Liver (tissue), 9 donors: ENCODE data around the gene CRY1. TPM values are rescaled to one million over a fixed set of nuclear protein-coding genes. Genes with fewer than 3 reads are reported as not detected.

Experiments used
- DNase-seq: peaks from one replicate; pipeline ENCODE4 v3.0.0-alpha.2; 2017; ENCODE audit warnings: low spot score
- H3K27ac ChIP-seq, 2 donors: one replicate each; pipeline ENCODE4 v1.7.0; 2013; ENCODE audit warnings: inconsistent platforms in 2 of 2, low read length in 2 of 2, control low read depth in 1 of 2, low read depth in 1 of 2, mild to moderate bottlenecking in 1 of 2
- H3K27me3 ChIP-seq, 4 donors: one replicate each; pipeline versions ENCODE4 v1.6.1 to v1.7.0; 2013; ENCODE audit warnings: low read length in 3 of 4, inconsistent platforms in 1 of 4, mild to moderate bottlenecking in 1 of 4, moderate library complexity in 1 of 4; ENCODE audit not compliant: control insufficient read depth in 4 of 4, insufficient read depth in 4 of 4
- H3K36me3 ChIP-seq, 4 donors: one replicate each; pipeline versions ENCODE4 v1.6.1 to v1.7.0; 2013; ENCODE audit warnings: low read length in 3 of 4, mild to moderate bottlenecking in 3 of 4, low read depth in 1 of 4, moderate library complexity in 1 of 4; ENCODE audit not compliant: control insufficient read depth in 4 of 4, insufficient read depth in 3 of 4
- H3K4me1 ChIP-seq, 4 donors: one replicate each; pipeline versions ENCODE4 v1.6.1 to v1.7.0; 2013; ENCODE audit warnings: low read length in 3 of 4, mild to moderate bottlenecking in 3 of 4, moderate library complexity in 1 of 4; ENCODE audit not compliant: control insufficient read depth in 4 of 4, insufficient read depth in 4 of 4
- H3K4me3 ChIP-seq, 3 donors: one replicate each; pipeline versions ENCODE4 v1.6.1 to v1.7.0; 2013; ENCODE audit warnings: low read length in 3 of 3, control low read depth in 1 of 3, low read depth in 1 of 3, mild to moderate bottlenecking in 1 of 3
- H3K9ac ChIP-seq, 2 donors: one replicate each; pipeline ENCODE4 v1.7.0; 2013; ENCODE audit warnings: low read length in 2 of 2, mild to moderate bottlenecking in 2 of 2, moderate library complexity in 2 of 2, control low read depth in 1 of 2, low read depth in 1 of 2
- H3K9me3 ChIP-seq, 4 donors: one replicate each; pipeline versions ENCODE4 v1.6.1 to v1.7.0; 2013; ENCODE audit warnings: low read length in 3 of 4; ENCODE audit not compliant: control insufficient read depth in 4 of 4
- EGR1 ChIP-seq, 2 donors: IDR thresholded peaks; 2 replicates each; pipeline ENCODE4 v1.6.1; 2016 to 2018; ENCODE audit warnings: antibody characterized with exemption in 2 of 2, low read depth in 2 of 2
- FOXA1 ChIP-seq: IDR thresholded peaks from 2 replicates; pipeline ENCODE4 v1.6.1; 2016; ENCODE audit warnings: antibody characterized with exemption
- FOXA2 ChIP-seq: IDR thresholded peaks from 2 replicates; pipeline ENCODE4 v1.6.1; 2016; ENCODE audit warnings: antibody characterized with exemption
- GABPA ChIP-seq, 2 donors: IDR thresholded peaks in 1 of 2; conservative IDR thresholded peaks in 1 of 2; 2 replicates each; pipeline ENCODE4 v1.6.1; 2016; ENCODE audit warnings: antibody characterized with exemption in 2 of 2, mild to moderate bottlenecking in 1 of 2, moderate library complexity in 1 of 2
- HNF4A ChIP-seq, 2 donors: conservative IDR thresholded peaks; 2 replicates each; pipeline ENCODE4 v1.6.1; 2016; ENCODE audit warnings: antibody characterized with exemption in 2 of 2, mild to moderate bottlenecking in 2 of 2
- HNF4G ChIP-seq: IDR thresholded peaks from 2 replicates; pipeline ENCODE4 v1.6.1; 2016; ENCODE audit warnings: antibody characterized with exemption
- NR2F2 ChIP-seq: IDR thresholded peaks from 2 replicates; pipeline ENCODE4 v1.6.1; 2016; ENCODE audit warnings: antibody characterized with exemption
- RAD21 ChIP-seq, 2 donors: IDR thresholded peaks; 2 replicates each; pipeline ENCODE4 v1.6.1; 2016; ENCODE audit warnings: antibody characterized with exemption in 2 of 2, mild to moderate bottlenecking in 2 of 2
- RXRA ChIP-seq, 2 donors: IDR thresholded peaks; 2 replicates each; pipeline ENCODE4 v1.6.1; 2017 to 2018; ENCODE audit warnings: antibody characterized with exemption in 2 of 2, mild to moderate bottlenecking in 1 of 2
- SP1 ChIP-seq: IDR thresholded peaks from 2 replicates; pipeline ENCODE4 v1.6.1; 2018; ENCODE audit warnings: antibody characterized with exemption, mild to moderate bottlenecking
- TAF1 ChIP-seq: conservative IDR thresholded peaks from 2 replicates; pipeline ENCODE4 v1.6.1; 2016; ENCODE audit warnings: antibody characterized with exemption, mild to moderate bottlenecking
- YY1 ChIP-seq: IDR thresholded peaks from 2 replicates; pipeline ENCODE4 v1.6.1; 2016; ENCODE audit warnings: antibody characterized with exemption, mild to moderate bottlenecking
- WGBS: extraction: QIAGEN DNeasy Blood & Tissue Kit; methylation state at CpG from one replicate; pipeline ENCODE4 v1.1.7; 2013; 5-methylcytosine and 5-hydroxymethylcytosine counted together
- polyA plus RNA-seq, 2 donors: library from polyadenylated mRNA; stranded (reverse) in 1 of 2; unstranded in 1 of 2; fragments of 200-250 nt in 1 of 2; fragments of >200 nt in 1 of 2; fragmentation: Nextera tagmentation in 1 of 2; extraction: Ambion mirVana in 1 of 2; gene quantifications; one replicate each; pipeline versions ENCODE4 v1.2.1 to v1.2.3, GENCODE V29; 2013 to 2015
- total RNA-seq, 2 donors: library from RNA; depleted of rRNA; stranded (reverse); fragments of >200 nt; gene quantifications; one replicate each; pipeline ENCODE4 v1.2.3, GENCODE V29; 2014
- TF ChIP-seq, protein P1 (sequence below): IDR thresholded peaks from 2 replicates; pipeline ENCODE4 v1.6.1; 2016; ENCODE audit warnings: antibody characterized with exemption, mild to moderate bottlenecking
- TF ChIP-seq, protein P2 (sequence below): IDR thresholded peaks from 2 replicates; pipeline ENCODE4 v1.6.1; 2016; ENCODE audit warnings: antibody characterized with exemption
- TF ChIP-seq, protein P3 (sequence below): IDR thresholded peaks from 2 replicates; pipeline ENCODE4 v1.6.1; 2016; ENCODE audit warnings: antibody characterized with exemption
- TF ChIP-seq, protein P4 (sequence below): IDR thresholded peaks from 2 replicates; pipeline ENCODE4 v1.6.1; 2016; ENCODE audit warnings: antibody characterized with exemption
- donor health status: healthy.
- donor health status: healthy.
- donor health status: healthy.
- donor health status: healthy.
- donor health status: healthy.

The CRY1 gene
- total and polyA plus RNA-seq, 4 donors, result 5.7 to 16.6 (median 10.1) TPM

DNA sequence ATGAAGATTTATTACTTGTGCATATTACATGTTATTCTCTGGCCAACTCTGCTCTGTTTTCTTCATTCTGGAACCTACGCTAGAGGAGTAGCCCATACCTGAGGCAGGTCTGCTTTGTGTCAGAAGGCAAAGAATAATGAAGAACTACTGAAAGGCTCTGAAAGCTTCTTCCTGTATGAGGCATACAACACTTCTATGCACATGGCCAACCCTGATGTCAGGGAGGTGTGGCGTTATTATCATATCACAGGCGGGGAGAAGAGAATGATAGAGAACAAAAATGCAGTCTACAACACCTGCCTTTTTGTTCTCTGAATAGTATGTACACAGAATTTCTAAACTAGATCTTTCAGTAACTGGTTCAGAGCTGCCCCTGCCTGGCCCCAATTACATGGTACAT, 32.5 kb upstream of the CRY1 start (continued):
- TF ChIP-seq, protein P1, sequence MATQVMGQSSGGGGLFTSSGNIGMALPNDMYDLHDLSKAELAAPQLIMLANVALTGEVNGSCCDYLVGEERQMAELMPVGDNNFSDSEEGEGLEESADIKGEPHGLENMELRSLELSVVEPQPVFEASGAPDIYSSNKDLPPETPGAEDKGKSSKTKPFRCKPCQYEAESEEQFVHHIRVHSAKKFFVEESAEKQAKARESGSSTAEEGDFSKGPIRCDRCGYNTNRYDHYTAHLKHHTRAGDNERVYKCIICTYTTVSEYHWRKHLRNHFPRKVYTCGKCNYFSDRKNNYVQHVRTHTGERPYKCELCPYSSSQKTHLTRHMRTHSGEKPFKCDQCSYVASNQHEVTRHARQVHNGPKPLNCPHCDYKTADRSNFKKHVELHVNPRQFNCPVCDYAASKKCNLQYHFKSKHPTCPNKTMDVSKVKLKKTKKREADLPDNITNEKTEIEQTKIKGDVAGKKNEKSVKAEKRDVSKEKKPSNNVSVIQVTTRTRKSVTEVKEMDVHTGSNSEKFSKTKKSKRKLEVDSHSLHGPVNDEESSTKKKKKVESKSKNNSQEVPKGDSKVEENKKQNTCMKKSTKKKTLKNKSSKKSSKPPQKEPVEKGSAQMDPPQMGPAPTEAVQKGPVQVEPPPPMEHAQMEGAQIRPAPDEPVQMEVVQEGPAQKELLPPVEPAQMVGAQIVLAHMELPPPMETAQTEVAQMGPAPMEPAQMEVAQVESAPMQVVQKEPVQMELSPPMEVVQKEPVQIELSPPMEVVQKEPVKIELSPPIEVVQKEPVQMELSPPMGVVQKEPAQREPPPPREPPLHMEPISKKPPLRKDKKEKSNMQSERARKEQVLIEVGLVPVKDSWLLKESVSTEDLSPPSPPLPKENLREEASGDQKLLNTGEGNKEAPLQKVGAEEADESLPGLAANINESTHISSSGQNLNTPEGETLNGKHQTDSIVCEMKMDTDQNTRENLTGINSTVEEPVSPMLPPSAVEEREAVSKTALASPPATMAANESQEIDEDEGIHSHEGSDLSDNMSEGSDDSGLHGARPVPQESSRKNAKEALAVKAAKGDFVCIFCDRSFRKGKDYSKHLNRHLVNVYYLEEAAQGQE, result no peak
- TF ChIP-seq FOXA2, result no peak
- TF ChIP-seq HNF4A (conservative IDR thresholded peaks at IDR 0.05), result no peak

DNA sequence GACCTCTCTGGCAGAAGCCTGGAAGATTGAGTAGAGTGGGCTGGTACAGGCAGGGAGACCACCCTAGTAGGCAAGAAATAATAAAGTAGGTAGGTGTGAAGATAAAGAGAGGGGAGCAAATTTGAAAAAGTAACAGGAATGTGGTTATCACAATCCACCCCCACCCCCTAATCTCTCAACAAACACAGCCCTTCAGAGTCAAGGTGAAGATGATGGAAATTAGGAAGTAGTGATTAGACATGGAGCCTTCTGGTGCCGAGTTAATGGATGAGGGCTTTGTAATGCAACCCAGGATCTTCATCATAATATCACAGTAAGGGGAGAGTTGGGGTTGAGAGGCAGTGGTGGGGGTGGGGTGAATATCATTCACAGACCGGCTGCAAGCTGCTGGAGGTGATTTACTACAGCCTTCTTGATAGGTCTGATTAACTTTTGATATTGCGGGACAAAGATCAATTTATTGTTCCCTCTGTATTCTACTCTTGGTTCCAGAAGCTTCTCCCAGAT, 29.2 kb upstream of the CRY1 start:
- TF ChIP-seq, protein P1, result no peak
- TF ChIP-seq FOXA2, result no peak
- TF ChIP-seq, protein P2, sequence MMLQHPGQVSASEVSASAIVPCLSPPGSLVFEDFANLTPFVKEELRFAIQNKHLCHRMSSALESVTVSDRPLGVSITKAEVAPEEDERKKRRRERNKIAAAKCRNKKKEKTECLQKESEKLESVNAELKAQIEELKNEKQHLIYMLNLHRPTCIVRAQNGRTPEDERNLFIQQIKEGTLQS, result no peak

DNA sequence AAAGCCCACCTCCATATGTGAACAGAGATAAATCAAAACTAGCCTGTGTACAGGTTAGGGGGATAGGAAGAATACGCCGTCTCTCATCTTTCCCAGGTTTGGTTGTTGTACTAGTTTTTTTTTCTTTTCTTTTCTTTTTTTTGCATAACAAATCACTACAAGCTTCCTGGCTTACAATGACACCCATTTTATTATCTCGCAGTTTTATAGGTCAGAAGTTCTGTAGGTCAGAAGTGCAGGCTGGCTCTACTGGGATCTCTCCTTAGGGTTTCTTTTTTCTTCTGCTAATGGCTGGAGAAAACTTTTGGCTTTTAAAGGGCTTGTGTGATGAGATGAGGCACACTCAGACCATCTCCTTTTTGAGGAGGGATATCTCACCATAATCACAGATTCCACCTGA, 25.7 kb upstream of the CRY1 start:
- peaks cover 0 to 5% (median 2%) of the 10 kb centered on the region in 4 donors for H3K27me3 ChIP-seq
- no peak overlapping the region for H3K27ac ChIP-seq
- no peak overlapping the region for H3K4me3 ChIP-seq
- H3K9ac ChIP-seq, result no peak overlapping the region
- WGBS, result 80% methylated on average over 3 of the region's 3 CpGs
- no peak for DNase-seq
- no peaks in the 10 kb centered on the region for H3K4me1 ChIP-seq
- H3K9me3 ChIP-seq, result no peaks in the 10 kb centered on the region
- no peaks in the 10 kb centered on the region for H3K36me3 ChIP-seq
- no peak for TF ChIP-seq TAF1
- TF ChIP-seq FOXA1, result no peak
- no peak for TF ChIP-seq GABPA (IDR thresholded peaks at IDR 0.05 in 1 of 2, conservative IDR thresholded peaks at IDR 0.05 in 1 of 2)
- no peak for TF ChIP-seq HNF4G
- no peak for TF ChIP-seq SP1
- no peak for TF ChIP-seq YY1
- TF ChIP-seq EGR1 (IDR thresholded peaks at IDR 0.05; ENCODE audit: low read depth in 2 of 2), result no peak
- no peak for TF ChIP-seq RXRA (IDR thresholded peaks at IDR 0.05)
- TF ChIP-seq NR2F2, result no peak
- TF ChIP-seq, protein P3, sequence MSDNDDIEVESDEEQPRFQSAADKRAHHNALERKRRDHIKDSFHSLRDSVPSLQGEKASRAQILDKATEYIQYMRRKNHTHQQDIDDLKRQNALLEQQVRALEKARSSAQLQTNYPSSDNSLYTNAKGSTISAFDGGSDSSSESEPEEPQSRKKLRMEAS, result no peak
- no peak for TF ChIP-seq FOXA2
- no peak for TF ChIP-seq HNF4A (conservative IDR thresholded peaks at IDR 0.05)
- no peak for TF ChIP-seq RAD21 (IDR thresholded peaks at IDR 0.05)
- TF ChIP-seq, protein P1, result no peak
- TF ChIP-seq, protein P4, sequence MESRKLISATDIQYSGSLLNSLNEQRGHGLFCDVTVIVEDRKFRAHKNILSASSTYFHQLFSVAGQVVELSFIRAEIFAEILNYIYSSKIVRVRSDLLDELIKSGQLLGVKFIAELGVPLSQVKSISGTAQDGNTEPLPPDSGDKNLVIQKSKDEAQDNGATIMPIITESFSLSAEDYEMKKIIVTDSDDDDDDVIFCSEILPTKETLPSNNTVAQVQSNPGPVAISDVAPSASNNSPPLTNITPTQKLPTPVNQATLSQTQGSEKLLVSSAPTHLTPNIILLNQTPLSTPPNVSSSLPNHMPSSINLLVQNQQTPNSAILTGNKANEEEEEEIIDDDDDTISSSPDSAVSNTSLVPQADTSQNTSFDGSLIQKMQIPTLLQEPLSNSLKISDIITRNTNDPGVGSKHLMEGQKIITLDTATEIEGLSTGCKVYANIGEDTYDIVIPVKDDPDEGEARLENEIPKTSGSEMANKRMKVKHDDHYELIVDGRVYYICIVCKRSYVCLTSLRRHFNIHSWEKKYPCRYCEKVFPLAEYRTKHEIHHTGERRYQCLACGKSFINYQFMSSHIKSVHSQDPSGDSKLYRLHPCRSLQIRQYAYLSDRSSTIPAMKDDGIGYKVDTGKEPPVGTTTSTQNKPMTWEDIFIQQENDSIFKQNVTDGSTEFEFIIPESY, result no peak

More for the DNA sequence above, 29.2 kb upstream of the CRY1 start:
- DNase-seq, result no peak
- Histone ChIP-seq H3K27me3 (peaks cover 0 to 5% (median 2%) of the 10 kb centered on the region in 4 donors), H3K36me3 (no peaks in the 10 kb centered on the region), H3K4me3 (no peak overlapping the region), H3K9ac (no peak overlapping the region), H3K4me1 (no peaks in the 10 kb centered on the region), H3K9me3 (no peaks in the 10 kb centered on the region), H3K27ac (no peak overlapping the region)
- WGBS, result 47% methylated on average over 3 of the region's 3 CpGs
